H1 (cell line): ENCODE data around the gene DDHD1. TPM values are rescaled to one million over a fixed set of nuclear protein-coding genes. Genes with fewer than 3 reads are reported as not detected.
A peak's percentile ranks its signal among the peaks of the same experiment; 100 is the strongest.

ENCODE experiments used
- CTCF ChIA-PET: fragments of 300-600 bp; sonication (Branson Sonifier 250); formaldehyde crosslinking; loops from one replicate; lab custom pipeline; 2021; ENCODE audit not compliant: partially characterized antibody; lab: Charles Lee
- POLR2A ChIA-PET: fragments of 300-600 bp; sonication (Branson Sonifier 250); formaldehyde crosslinking; loops from one replicate; lab custom pipeline; 2021; ENCODE audit warnings: inconsistent platforms; ENCODE audit not compliant: partially characterized antibody; lab: Charles Lee
- DNase-seq, 2 experiments: peaks; one replicate each; pipeline versions ENCODE4 v3.0.0 to v3.0.0-alpha.2; 2010 to 2022; ENCODE audit warnings: low spot score in 2 of 2, low read depth in 1 of 2, mixed read lengths in 1 of 2
- FAIRE-seq: peaks from 2 replicates; lab custom pipeline; 2011; peaks lifted over from hg19 to GRCh38; lab: Jason Lieb, UNC
- H2AFZ ChIP-seq: 2 replicates; pipeline ENCODE4 v1.8.1; 2012; ENCODE audit warnings: low read length, inconsistent platforms
- H2AK5ac ChIP-seq: 2 replicates; pipeline ENCODE4 v1.6.1; 2013; ENCODE audit warnings: low read depth, low read length
- H2BK120ac ChIP-seq: replicated peaks from 2 replicates; pipeline ENCODE3; 2013; ENCODE audit warnings: low read depth, low read length, inconsistent platforms
- H2BK12ac ChIP-seq: 2 replicates; pipeline ENCODE4 v1.6.1; 2013; ENCODE audit warnings: low read depth, low read length
- H2BK15ac ChIP-seq: 2 replicates; pipeline ENCODE4 v1.6.1; 2013; ENCODE audit warnings: low read length
- H2BK20ac ChIP-seq: 2 replicates; pipeline ENCODE4 v1.6.1; 2013; ENCODE audit warnings: low read length
- H2BK5ac ChIP-seq: 2 replicates; pipeline ENCODE4 v1.6.1; 2013; ENCODE audit warnings: low read depth, low read length
- H3K14ac ChIP-seq: 2 replicates; pipeline ENCODE4 v1.6.1; 2013; ENCODE audit warnings: inconsistent platforms; ENCODE audit not compliant: insufficient read length
- H3K18ac ChIP-seq: 2 replicates; pipeline ENCODE4 v1.6.1; 2013; ENCODE audit warnings: low read length; ENCODE audit errors: extremely low read depth
- H3K23ac ChIP-seq: 2 replicates; pipeline ENCODE4 v1.6.1; 2013; ENCODE audit warnings: inconsistent platforms; ENCODE audit not compliant: insufficient read length
- H3K23me2 ChIP-seq: 2 replicates; pipeline ENCODE4 v1.6.1; 2013; ENCODE audit warnings: low read depth, low read length
- H3K27ac ChIP-seq: 2 replicates; pipeline ENCODE4 v1.6.1; 2011; ENCODE audit warnings: low read depth, low read length, inconsistent platforms
- H3K27me3 ChIP-seq, 4 experiments: replicated peaks in 1 of 4; 1 replicate in 1 of 4; 2 replicates in 3 of 4; pipeline versions ENCODE4 v1.6.1 to v1.8.1; 2011 to 2013; ENCODE audit warnings: low read length in 3 of 4, mild to moderate bottlenecking in 3 of 4, inconsistent platforms in 2 of 4, mixed read lengths in 2 of 4, moderate library complexity in 1 of 4; ENCODE audit not compliant: control insufficient read depth in 3 of 4, insufficient read depth in 3 of 4; ENCODE audit errors: extremely low read depth in 1 of 4
- H3K36me3 ChIP-seq, 4 experiments: 2 replicates each; pipeline versions ENCODE4 v1.6.1 to v1.8.1; 2011 to 2013; ENCODE audit warnings: mild to moderate bottlenecking in 4 of 4, low read length in 3 of 4, moderate library complexity in 2 of 4, control low read depth in 1 of 4, inconsistent platforms in 1 of 4; ENCODE audit not compliant: insufficient read depth in 4 of 4, control insufficient read depth in 2 of 4
- H3K4ac ChIP-seq: replicated peaks from 2 replicates; pipeline ENCODE3; 2013; ENCODE audit warnings: low read length, low read depth, mixed read lengths, inconsistent platforms; ENCODE audit not compliant: insufficient read length
- H3K4me1 ChIP-seq, 4 experiments: replicated peaks in 1 of 4; 1 replicate in 1 of 4; 2 replicates in 3 of 4; pipeline versions ENCODE4 v1.6.1 to v1.8.1; 2011 to 2013; ENCODE audit warnings: low read length in 3 of 4, inconsistent platforms in 2 of 4, mixed read lengths in 1 of 4; ENCODE audit not compliant: insufficient read depth in 4 of 4, control insufficient read depth in 3 of 4
- H3K4me2 ChIP-seq, 2 experiments: 2 replicates each; pipeline versions ENCODE4 v1.6.1 to v1.8.1; 2011 to 2013; ENCODE audit warnings: low read depth in 2 of 2, low read length in 2 of 2, control low read depth in 1 of 2, inconsistent platforms in 1 of 2, mild to moderate bottlenecking in 1 of 2; ENCODE audit not compliant: insufficient read depth in 1 of 2
- H3K4me3 ChIP-seq, 4 experiments: fragments of 200-600, 300-600 bp in 1 of 4; sonication (generic), shearing (Covaris generic), sonication (Bioruptor Twin) in 1 of 4; 2 replicates each; pipeline versions ENCODE4 v1.5.1 to v1.8.1; 2011 to 2016; ENCODE audit warnings: low read length in 4 of 4, low read depth in 3 of 4, control low read depth in 2 of 4, inconsistent platforms in 2 of 4, mild to moderate bottlenecking in 2 of 4, mixed read lengths in 1 of 4, moderate library complexity in 1 of 4; ENCODE audit not compliant: insufficient read depth in 2 of 4; ENCODE audit errors: extremely low read depth in 1 of 4
- H3K56ac ChIP-seq: replicated peaks from 2 replicates; pipeline ENCODE3; 2013; ENCODE audit warnings: low read depth, mild to moderate bottlenecking, mixed read lengths, low read length, inconsistent platforms; ENCODE audit not compliant: insufficient read length
- H3K79me1 ChIP-seq: 2 replicates; pipeline ENCODE4 v1.6.1; 2013; ENCODE audit warnings: low read depth, low read length, control low read depth
- H3K79me2 ChIP-seq, 2 experiments: 2 replicates each; pipeline versions ENCODE4 v1.6.1 to v1.8.1; 2012 to 2013; ENCODE audit warnings: low read length in 2 of 2, mild to moderate bottlenecking in 2 of 2, inconsistent platforms in 1 of 2; ENCODE audit not compliant: insufficient read depth in 2 of 2, control insufficient read depth in 1 of 2
- H3K9ac ChIP-seq, 4 experiments: replicated peaks in 1 of 4; 1 replicate in 1 of 4; 2 replicates in 3 of 4; pipeline versions ENCODE4 v1.6.1 to v1.8.1; 2011 to 2013; ENCODE audit warnings: low read depth in 3 of 4, low read length in 3 of 4, control low read depth in 2 of 4, mild to moderate bottlenecking in 2 of 4, moderate library complexity in 2 of 4, inconsistent platforms in 1 of 4; ENCODE audit errors: extremely low read depth in 1 of 4
- H3K9me3 ChIP-seq, 2 experiments: 2 replicates each; pipeline versions ENCODE4 v1.6.1 to v1.8.1; 2012 to 2013; ENCODE audit warnings: mild to moderate bottlenecking in 2 of 2, moderate library complexity in 2 of 2, control low read depth in 1 of 2, inconsistent platforms in 1 of 2, low read depth in 1 of 2, low read length in 1 of 2, mixed read lengths in 1 of 2; ENCODE audit not compliant: insufficient read depth in 2 of 2
- H4K20me1 ChIP-seq, 2 experiments: replicated peaks in 1 of 2; 2 replicates each; pipeline versions ENCODE3 to v1.8.1; 2011 to 2013; ENCODE audit warnings: inconsistent platforms in 2 of 2, low read length in 2 of 2, mild to moderate bottlenecking in 1 of 2; ENCODE audit not compliant: insufficient read depth in 2 of 2, control insufficient read depth in 1 of 2
- H4K5ac ChIP-seq: 2 replicates; pipeline ENCODE4 v1.6.1; 2013; ENCODE audit warnings: low read length, low read depth, mixed read lengths, inconsistent platforms; ENCODE audit not compliant: insufficient read length
- H4K8ac ChIP-seq: 2 replicates; pipeline ENCODE4 v1.8.0; 2013; ENCODE audit warnings: mild to moderate bottlenecking, moderate library complexity, low read length, inconsistent platforms; ENCODE audit not compliant: insufficient read depth; ENCODE audit errors: extremely low read depth
- H4K91ac ChIP-seq: replicated peaks from 2 replicates; pipeline ENCODE3; 2013; ENCODE audit warnings: low read length, mixed read lengths, inconsistent platforms; ENCODE audit not compliant: insufficient read length
- CREB1 ChIP-seq: IDR thresholded peaks from 2 replicates; pipeline ENCODE4 v1.6.1; 2012; ENCODE audit warnings: inconsistent platforms
- EP300 ChIP-seq, 2 experiments: IDR thresholded peaks; 1 replicate in 1 of 2; 2 replicates in 1 of 2; pipeline ENCODE4 v1.6.1; 2011 to 2012; ENCODE audit warnings: low read depth in 2 of 2, low read length in 2 of 2, mild to moderate bottlenecking in 2 of 2, borderline replicate concordance in 1 of 2, inconsistent platforms in 1 of 2, moderate library complexity in 1 of 2
- FOSL1 ChIP-seq: IDR thresholded peaks from 2 replicates; pipeline ENCODE4 v1.6.1; 2011; ENCODE audit warnings: mild to moderate bottlenecking, low read depth, low read length, moderate library complexity; ENCODE audit not compliant: insufficient read depth
- HDAC6 ChIP-seq: IDR thresholded peaks from one replicate; pipeline ENCODE4 v1.7.1; 2012; ENCODE audit warnings: low read depth, mild to moderate bottlenecking, inconsistent platforms, low read length, moderate library complexity
- NANOG ChIP-seq: IDR thresholded peaks from 2 replicates; pipeline ENCODE4 v1.6.1; 2011; ENCODE audit warnings: low read length, low read depth, mild to moderate bottlenecking, inconsistent platforms; ENCODE audit not compliant: insufficient read depth, poor library complexity, severe bottlenecking
- USF2 ChIP-seq: IDR thresholded peaks from 2 replicates; pipeline ENCODE4 v1.6.1; 2011; ENCODE audit warnings: low read length, improper control_type of control experiment
- ZNF274 ChIP-seq: IDR thresholded peaks from 2 replicates; pipeline ENCODE4 v1.7.0; 2012; ENCODE audit warnings: low read length, borderline replicate concordance; ENCODE audit errors: extremely low read depth
- WGBS, 2 experiments: shearing (Covaris generic) in 1 of 2; methylation state at CpG; one replicate each; pipeline versions ENCODE4 v1.1.6 to v1.1.7; 2013 to 2015; ENCODE audit warnings: low lambda C conversion rate in 2 of 2, mixed read lengths in 2 of 2, inconsistent platforms in 1 of 2, low coverage in 1 of 2, missing lambda C conversion rate in 1 of 2; ENCODE audit not compliant: insufficient replicate concordance in 2 of 2, insufficient coverage in 1 of 2, insufficient read length in 1 of 2; ENCODE audit errors: extremely low coverage in 1 of 2, missing lambda C conversion rate in 1 of 2; 5-methylcytosine and 5-hydroxymethylcytosine counted together
- polyA plus RNA-seq, 7 experiments: library from polyadenylated mRNA; depleted of rRNA in 3 of 7; stranded (reverse) in 5 of 7; unstranded in 2 of 7; fragments of >200 nt in 5 of 7; fragments of 200-250 nt in 2 of 7; gene quantifications; 1 replicate in 5 of 7; 2 replicates in 1 of 7; 4 replicates in 1 of 7; pipeline versions ENCODE4 v1.2.1 to v1.2.3, GENCODE V29; 2011 to 2013; ENCODE audit warnings: missing spikeins in 2 of 7, mixed read lengths in 2 of 7
- total RNA-seq: library from RNA; stranded (reverse); fragmentation: NEBNext Ultra II Directional; extraction: Animal tissue kit (Norgen Biotek cat#: 25700); gene quantifications from 2 replicates; pipeline ENCODE4 v1.2.1, GENCODE V29; 2021

Gene DDHD1
- total and polyA plus RNA-seq, 2 of the 8 experiments (the other 6 are each of a cell fraction or from before 2014, with no cell fraction given): 3.6 to 16.0 TPM

DNA sequence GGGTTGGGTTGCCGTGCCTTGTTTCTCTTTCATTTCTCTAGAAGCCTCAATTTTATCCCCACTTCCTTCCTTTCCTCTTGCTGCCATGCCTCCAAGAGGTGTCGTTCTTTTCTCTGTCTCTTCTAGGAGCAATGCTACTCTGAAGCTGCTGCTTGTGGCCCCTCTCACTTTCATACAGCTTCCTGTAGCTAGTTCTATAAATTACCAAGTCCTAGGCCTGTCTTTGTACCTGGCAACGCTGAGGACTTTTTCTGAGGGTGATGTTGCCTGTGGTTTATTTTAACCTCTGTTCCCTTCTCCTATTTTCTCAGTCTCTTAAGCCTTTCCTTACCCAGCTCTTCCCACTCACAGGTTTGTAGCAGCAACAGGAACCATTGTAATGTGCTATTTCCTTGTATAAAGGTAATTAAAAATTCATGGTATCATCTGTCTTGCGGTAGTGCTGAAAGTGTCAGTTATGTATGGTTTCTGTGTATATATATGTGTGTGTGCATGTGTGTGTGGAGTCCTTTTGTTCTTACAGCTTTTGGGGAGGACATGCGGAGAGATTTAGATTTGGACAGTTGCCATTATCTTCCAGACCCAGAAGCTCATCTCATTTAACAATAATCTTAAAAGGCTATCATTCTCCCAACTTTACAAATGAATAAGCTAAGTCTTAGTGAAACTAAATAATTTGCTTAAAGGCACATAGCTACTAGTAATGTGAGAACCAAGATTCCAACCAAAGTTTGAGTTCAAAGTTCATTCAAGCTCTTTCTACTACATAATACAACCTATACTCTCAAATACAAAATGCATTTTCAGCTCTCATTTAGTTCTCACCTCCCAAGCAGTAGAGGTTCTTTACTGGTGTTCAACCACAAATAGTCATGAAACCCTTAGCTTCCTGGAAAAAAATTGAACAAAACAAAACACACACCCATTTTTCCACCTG, 43.8 kb downstream of the DDHD1 start:
- Histone ChIP-seq H2BK20ac (no peak overlapping the region), H3K36me3 (no peaks in the 10 kb centered on the region), H4K91ac (no peak overlapping the region), H2BK15ac (no peak overlapping the region), H3K27me3 (no peaks in the 10 kb centered on the region), H2BK5ac (no peak overlapping the region), H2AFZ (no peak overlapping the region), H4K8ac (no peak overlapping the region), H3K56ac (no peak overlapping the region), H3K4ac (no peak overlapping the region), H3K23me2 (no peaks in the 10 kb centered on the region; the same call in 1 of the 2 replicates), H3K9me3 (no peaks in the 10 kb centered on the region; a peak in 1 of 4 replicates), H2BK12ac (no peak overlapping the region), H3K14ac (no peak overlapping the region), H3K79me2 (no peaks in the 10 kb centered on the region; a peak in 1 of 4 replicates), H3K9ac (no peak overlapping the region), H3K18ac (peak overlapping the region; percentile 83), H3K4me1 (no peaks in the 10 kb centered on the region), H3K27ac (no peak overlapping the region), H3K4me2 (no peak overlapping the region), H3K23ac (no peak overlapping the region), H3K4me3 (no peak overlapping the region), H4K20me1 (no peaks in the 10 kb centered on the region), H4K5ac (no peak overlapping the region), H2BK120ac (no peak overlapping the region), H2AK5ac (no peak overlapping the region; the same call in 1 of the 2 replicates), H3K79me1 (no peaks in the 10 kb centered on the region; the same call in 1 of the 2 replicates)
- WGBS, 2 experiments: 92% methylated on average over 5 of the region's 5 CpGs; no CpG with 5 or more reads in 1 of the 2 experiments
- FAIRE-seq (no peak), DNase-seq (no peak)
- POLR2A ChIA-PET: no interaction called here
- CTCF ChIA-PET: interaction anchor here (0.8 to 2.4 kb wide), 4 partner anchors 8 to 196 kb away, joined by 3 to 9 read pairs (median 4); no protein-coding TSS in a partner anchor
- TF ChIP-seq ZNF274 (no peak), FOSL1 (no peak), NANOG (no peak), CREB1 (no peak), USF2 (no peak), EP300 (IDR thresholded peaks at IDR 0.05; ENCODE audit: borderline replicate concordance in 1 of 2, low read depth in 2 of 2, low read length in 2 of 2) (no peak), HDAC6 (no peak)
